ENCODE measurements around the gene NRARP. TPM values are rescaled to one million over a fixed set of nuclear protein-coding genes. Genes with fewer than 3 reads are reported as not detected.

NRARP gene
- total RNA-seq, 3 donors from 2014 or later, result 2.1 to 6.9 (median 3.5) TPM

- no peaks in the 10 kb centered on the region for H3K9me3 ChIP-seq
- H3K4me3 ChIP-seq, result no peak overlapping the region
- intact Hi-C loops (cut with DNase I; ENCODE audit: low total_unique reads), result no loop called here
- TF ChIP-seq POLR2AphosphoS5 (IDR thresholded peaks at IDR 0.05), result no peak
- no peak for TF ChIP-seq POLR2A (IDR thresholded peaks at IDR 0.05)
- no peak for TF ChIP-seq CTCF (IDR thresholded peaks at IDR 0.05)
- no peak overlapping the region for H3K27ac ChIP-seq
- DNase-seq (ENCODE audit: low spot score in 2 of 2), result no peak
- H3K36me3 ChIP-seq, result peaks cover 5% of the 10 kb centered on the region
- H3K4me1 ChIP-seq, result peaks cover 0 to 5% of the 10 kb centered on the region in 2 donors
- H3K27me3 ChIP-seq, result peaks cover 0 to 7% of the 10 kb centered on the region in 2 donors
These were observed 26.9 kb downstream of the NRARP start for GRCh38 chr9:137275203-137275587.

GRCh38 chr9:137273611-137274320, 28.3 kb downstream of the NRARP start:
- Histone ChIP-seq H3K27me3 (peaks cover 0 to 7% of the 10 kb centered on the region in 2 donors), H3K27ac (peak overlapping the region in 1 of 2 donors; percentile 30), H3K36me3 (peaks cover 5% of the 10 kb centered on the region), H3K9me3 (no peaks in the 10 kb centered on the region), H3K4me1 (peaks cover 0 to 7% of the 10 kb centered on the region in 2 donors), H3K4me3 (no peak overlapping the region)
- TF ChIP-seq POLR2A (IDR thresholded peaks at IDR 0.05) (no peak), POLR2AphosphoS5 (IDR thresholded peaks at IDR 0.05) (no peak), CTCF (IDR thresholded peaks at IDR 0.05) (no peak)
- peak in 1 of 2 donors; percentile 43 for DNase-seq (ENCODE audit: low spot score in 2 of 2)
- intact Hi-C loops (cut with DNase I; ENCODE audit: low total_unique reads), result no loop called here

- no peak overlapping the region for H3K4me3 ChIP-seq
- H3K4me1 ChIP-seq, result peaks cover 0 to 7% of the 10 kb centered on the region in 2 donors
- peaks cover 5% of the 10 kb centered on the region for H3K36me3 ChIP-seq
- DNase-seq (ENCODE audit: low spot score in 2 of 2), result no peak
- intact Hi-C loops (cut with DNase I; ENCODE audit: low total_unique reads), result no loop called here
- H3K27ac ChIP-seq, result peak overlapping the region in 1 of 2 donors; percentile 5
- TF ChIP-seq CTCF (IDR thresholded peaks at IDR 0.05) (no peak), POLR2A (IDR thresholded peaks at IDR 0.05) (no peak), POLR2AphosphoS5 (IDR thresholded peaks at IDR 0.05) (no peak)
- H3K27me3 ChIP-seq, result peaks cover 0 to 4% of the 10 kb centered on the region in 2 donors
- no peaks in the 10 kb centered on the region for H3K9me3 ChIP-seq
These were observed 29.0 kb downstream of the NRARP start for GRCh38 chr9:137273095-137273490.

- H3K4me3 ChIP-seq, result no peak overlapping the region
- TF ChIP-seq POLR2AphosphoS5 (IDR thresholded peaks at IDR 0.05) (no peak), CTCF (IDR thresholded peaks at IDR 0.05) (no peak), POLR2A (IDR thresholded peaks at IDR 0.05) (no peak)
- no peaks in the 10 kb centered on the region for H3K27me3 ChIP-seq
- H3K27ac ChIP-seq, result peak overlapping the region; percentile 48 to 68
- no peaks in the 10 kb centered on the region for H3K9me3 ChIP-seq
- intact Hi-C loops (cut with DNase I; ENCODE audit: low total_unique reads), result no loop called here
- H3K36me3 ChIP-seq, result peaks cover 5% of the 10 kb centered on the region
- no peak for DNase-seq (ENCODE audit: low spot score in 2 of 2)
- peaks cover 0 to 3% of the 10 kb centered on the region in 2 donors for H3K4me1 ChIP-seq
These were observed 29.6 kb downstream of the NRARP start for GRCh38 chr9:137272241-137273094.

- Histone ChIP-seq H3K4me3 (no peak overlapping the region), H3K27me3 (no peaks in the 10 kb centered on the region), H3K36me3 (peaks cover 5% of the 10 kb centered on the region), H3K27ac (peak overlapping the region; percentile 48 to 68), H3K4me1 (peaks cover 0 to 3% of the 10 kb centered on the region in 2 donors), H3K9me3 (no peaks in the 10 kb centered on the region)
- no peak for DNase-seq (ENCODE audit: low spot score in 2 of 2)
- no peak for TF ChIP-seq CTCF (IDR thresholded peaks at IDR 0.05)
- no peak for TF ChIP-seq POLR2A (IDR thresholded peaks at IDR 0.05)
- no peak for TF ChIP-seq POLR2AphosphoS5 (IDR thresholded peaks at IDR 0.05)
- intact Hi-C loops (cut with DNase I; ENCODE audit: low total_unique reads), result no loop called here
These were observed 30.4 kb downstream of the NRARP start for GRCh38 chr9:137271696-137272076.
